ENCODE data around the gene MRPL38. TPM values are rescaled to one million over a fixed set of nuclear protein-coding genes. Genes with fewer than 3 reads are reported as not detected.

Gene MRPL38
- total RNA-seq, 1 experiment from 2014 or later, result 219 TPM

GRCh38 chr17:75899767-75900468 lies 4.8 kb downstream of the MRPL38 start:
- ChIA-PET POLR2A (no interaction called here), CTCF (no interaction called here), RAD21 (ENCODE audit: low non-redundant PET in 1 of 2, low total read pairs in 2 of 2, uncharacterized antibody in 2 of 2, unreplicated experiment in 2 of 2) (no interaction called here)
- H3K27me3 ChIP-seq (ENCODE audit: insufficient read depth, low read length), result no peaks in the 10 kb centered on the region
- H3K9ac ChIP-seq (ENCODE audit: low read length), result no peak overlapping the region
- H3K4me1 ChIP-seq (ENCODE audit: control insufficient read depth in 1 of 2, insufficient read depth in 2 of 2, low read length in 2 of 2), result peaks cover 21 to 30% of the 10 kb centered on the region in 2 experiments
- no peak overlapping the region for H2AFZ ChIP-seq (ENCODE audit: low read depth, low read length, poor library complexity, severe bottlenecking)
- H3K9me2 ChIP-seq (ENCODE audit: insufficient read depth), result no peaks in the 10 kb centered on the region
- H3K9me3 ChIP-seq (ENCODE audit: control insufficient read depth in 1 of 2, insufficient read depth in 1 of 2, low read depth in 1 of 2, low read length in 2 of 2), result no peaks in the 10 kb centered on the region
- no TSS peak for BruUV-seq (replicated peaks)
- DNase-seq (ENCODE audit: low read depth, low spot score) (no peak), ATAC-seq (no peak)
- no peaks in the 10 kb centered on the region for H4K20me1 ChIP-seq (ENCODE audit: insufficient read depth)
- no peak overlapping the region for H3K27ac ChIP-seq (ENCODE audit: low read depth, low read length)
- TF ChIP-seq CEBPB (IDR thresholded peaks at IDR 0.05; ENCODE audit: low read depth) (no peak), ELF1 (IDR thresholded peaks at IDR 0.05; ENCODE audit: borderline replicate concordance, low read depth) (no peak)
- no peak overlapping the region for H3K4me3 ChIP-seq (replicated peaks in 1 of 2; ENCODE audit: low read depth in 1 of 2, low read length in 2 of 2)
- intact Hi-C loops (cut with micrococcal nuclease), result loop anchor here (10.0 kb wide), 1 partner anchor 205 kb away; the partner anchor contains the start of gene EXOC7
- H3K4me2 ChIP-seq (ENCODE audit: low read length), result no peak overlapping the region
- peaks cover 24 to 40% of the 10 kb centered on the region in 2 experiments for H3K36me3 ChIP-seq (ENCODE audit: control insufficient read depth in 1 of 2, insufficient read depth in 2 of 2, low read length in 2 of 2)
- peaks cover 43% of the 10 kb centered on the region for H3K79me2 ChIP-seq (ENCODE audit: insufficient read depth, low read length)

- BruUV-seq (replicated peaks), result no TSS peak
- ATAC-seq, result no peak
- H3K27me3 ChIP-seq (ENCODE audit: insufficient read depth, low read length), result no peaks in the 10 kb centered on the region
- H3K9ac ChIP-seq (ENCODE audit: low read length), result no peak overlapping the region
- H3K36me3 ChIP-seq (ENCODE audit: control insufficient read depth in 1 of 2, insufficient read depth in 2 of 2, low read length in 2 of 2), result peaks cover 24 to 40% of the 10 kb centered on the region in 2 experiments
- intact Hi-C loops (cut with micrococcal nuclease), result no loop called here
- no peak overlapping the region for H2AFZ ChIP-seq (ENCODE audit: low read depth, low read length, poor library complexity, severe bottlenecking)
- H4K20me1 ChIP-seq (ENCODE audit: insufficient read depth), result no peaks in the 10 kb centered on the region
- ChIA-PET CTCF (no interaction called here), RAD21 (ENCODE audit: low non-redundant PET in 1 of 2, low total read pairs in 2 of 2, uncharacterized antibody in 2 of 2, unreplicated experiment in 2 of 2) (no interaction called here), POLR2A (no interaction called here)
- no peak overlapping the region for H3K4me2 ChIP-seq (ENCODE audit: low read length)
- H3K4me1 ChIP-seq (ENCODE audit: control insufficient read depth in 1 of 2, insufficient read depth in 2 of 2, low read length in 2 of 2), result peaks cover 22 to 34% of the 10 kb centered on the region in 2 experiments
- no peak overlapping the region for H3K27ac ChIP-seq (ENCODE audit: low read depth, low read length)
- peaks cover 47% of the 10 kb centered on the region for H3K79me2 ChIP-seq (ENCODE audit: insufficient read depth, low read length)
- no peak overlapping the region for H3K4me3 ChIP-seq (replicated peaks in 1 of 2; ENCODE audit: low read depth in 1 of 2, low read length in 2 of 2)
- H3K9me2 ChIP-seq (ENCODE audit: insufficient read depth), result no peaks in the 10 kb centered on the region
- H3K9me3 ChIP-seq (ENCODE audit: control insufficient read depth in 1 of 2, insufficient read depth in 1 of 2, low read depth in 1 of 2, low read length in 2 of 2), result no peaks in the 10 kb centered on the region
- DNase-seq (ENCODE audit: low read depth, low spot score), result no peak
- TF ChIP-seq TCF7L2 (IDR thresholded peaks at IDR 0.05; ENCODE audit: borderline replicate concordance, extremely low read depth, insufficient read depth, insufficient read length) (no peak), YY1 (IDR thresholded peaks at IDR 0.05; ENCODE audit: extremely low read depth, insufficient replicate concordance, low read depth, low read length) (no peak), SRF (IDR thresholded peaks at IDR 0.05; ENCODE audit: low read depth) (no peak), ZFX (IDR thresholded peaks at IDR 0.05) (no peak), REST (IDR thresholded peaks at IDR 0.05; ENCODE audit: low read depth) (no peak), MAX (IDR thresholded peaks at IDR 0.05) (no peak), POLR2AphosphoS5 (IDR thresholded peaks at IDR 0.05; ENCODE audit: low read depth, low read length) (no peak), EZH2phosphoT487 (IDR thresholded peaks at IDR 0.05; ENCODE audit: borderline replicate concordance) (no peak), ZBTB33 (IDR thresholded peaks at IDR 0.05; ENCODE audit: extremely low read depth, insufficient replicate concordance, low read length) (no peak), EGR1 (IDR thresholded peaks at IDR 0.05; ENCODE audit: low read depth) (no peak), JUND (IDR thresholded peaks at IDR 0.05) (no peak), RAD21 (IDR thresholded peaks at IDR 0.05; ENCODE audit: low read depth) (no peak), FOSL1 (IDR thresholded peaks at IDR 0.05; ENCODE audit: low read depth) (no peak)
Observed at GRCh38 chr17:75899353-75899752, 5.3 kb downstream of the MRPL38 start.
